ENCODE measurements around the gene FLT3LG. TPM values are rescaled to one million over a fixed set of nuclear protein-coding genes. Genes with fewer than 3 reads are reported as not detected.

Gene FLT3LG
- total RNA-seq, 2 donors from 2014 or later, result 4.7 to 5.6 TPM

DNA sequence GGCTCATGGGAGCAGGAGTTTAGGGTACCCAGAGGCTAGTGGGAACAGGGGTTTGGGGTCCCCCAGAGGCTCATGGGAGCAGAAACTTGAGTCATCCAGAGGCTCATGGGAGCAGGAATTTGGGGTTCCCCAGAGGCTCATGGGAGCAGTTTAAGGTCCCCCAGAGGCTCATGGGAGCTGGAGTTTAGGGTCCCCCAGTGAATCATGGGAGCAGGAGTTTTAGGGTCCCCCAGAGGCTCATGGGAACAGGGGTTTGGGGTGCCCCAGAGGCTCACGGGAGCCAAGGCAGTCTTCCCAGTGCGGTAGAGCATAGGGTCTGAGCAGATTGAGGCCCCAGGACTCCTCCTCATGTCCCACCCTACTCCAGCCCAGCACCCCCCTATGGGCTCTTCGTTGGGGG lies 8.6 kb upstream of the FLT3LG start:
- Histone ChIP-seq H3K27ac (no peak overlapping the region), H3K4me1 (ENCODE audit: control insufficient read depth in 1 of 2, low read depth in 2 of 2) (no peaks in the 10 kb centered on the region), H3K27me3 (replicated peaks; ENCODE audit: insufficient read depth) (no peaks in the 10 kb centered on the region), H3K9me3 (no peaks in the 10 kb centered on the region), H3K36me3 (peaks cover 4% of the 10 kb centered on the region), H3K4me3 (no peak overlapping the region)
- ATAC-seq (ENCODE audit: insufficient number of reproducible peaks, low FRiP score, low read depth) (no peak), DNase-seq (ENCODE audit: low spot score) (no peak)
- no peak for TF ChIP-seq CTCF (IDR thresholded peaks at IDR 0.05)

GRCh38 chr19:49468199-49468598 lies 5.8 kb upstream of the FLT3LG start:
- Histone ChIP-seq H3K4me3 (no peak overlapping the region), H3K27ac (peak overlapping the region in 1 of 2 donors; percentile 11), H3K36me3 (no peaks in the 10 kb centered on the region), H3K4me1 (ENCODE audit: control insufficient read depth in 1 of 2, low read depth in 2 of 2) (no peaks in the 10 kb centered on the region), H3K27me3 (replicated peaks; ENCODE audit: insufficient read depth) (no peaks in the 10 kb centered on the region), H3K9me3 (no peaks in the 10 kb centered on the region)
- ATAC-seq (ENCODE audit: insufficient number of reproducible peaks, low FRiP score, low read depth) (no peak), DNase-seq (ENCODE audit: low spot score) (no peak)
- TF ChIP-seq CTCF (IDR thresholded peaks at IDR 0.05), result no peak

DNA sequence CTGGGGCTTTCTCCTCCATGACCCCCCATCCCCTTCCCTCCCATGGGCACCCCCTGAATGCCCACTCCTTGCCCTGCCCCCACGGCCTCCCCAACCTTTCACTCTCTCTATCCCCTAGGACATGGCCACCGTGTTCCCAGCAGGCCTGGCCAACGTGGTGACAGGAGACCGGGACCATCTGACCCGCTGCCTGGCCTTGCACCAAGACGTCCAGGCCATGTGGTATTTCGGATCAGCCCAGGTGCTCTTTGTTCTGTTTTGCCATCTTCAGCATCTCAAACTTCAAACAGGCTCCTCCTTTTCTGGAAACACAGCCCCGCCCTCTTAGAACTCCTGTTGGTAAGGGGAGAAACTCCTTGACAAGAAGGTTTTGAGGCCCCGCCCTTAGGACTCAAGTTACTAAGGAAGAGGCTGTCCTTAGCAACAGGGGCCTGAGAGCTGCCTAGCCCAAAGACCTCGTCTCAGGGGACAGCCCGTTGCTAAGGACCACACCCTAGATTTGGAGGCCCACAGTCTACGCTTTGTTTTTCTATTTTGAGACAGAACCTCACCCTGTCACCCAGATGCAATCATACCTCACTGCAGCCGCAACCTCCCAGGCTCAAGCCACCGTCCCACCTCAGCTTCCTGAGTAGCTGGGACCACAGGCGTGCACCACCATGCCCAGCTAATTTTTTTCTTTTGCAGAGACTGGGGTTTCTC lies 5.1 kb upstream of the FLT3LG start:
- Histone ChIP-seq H3K4me3 (no peak overlapping the region), H3K27me3 (replicated peaks; ENCODE audit: insufficient read depth) (no peaks in the 10 kb centered on the region), H3K9me3 (no peaks in the 10 kb centered on the region), H3K4me1 (ENCODE audit: control insufficient read depth in 1 of 2, low read depth in 2 of 2) (peaks cover 4 to 7% of the 10 kb centered on the region in 2 donors), H3K27ac (peak overlapping the region in 1 of 2 donors; percentile 11), H3K36me3 (no peaks in the 10 kb centered on the region)
- no peak for TF ChIP-seq CTCF (IDR thresholded peaks at IDR 0.05)
- DNase-seq (ENCODE audit: low spot score) (peak; percentile 31), ATAC-seq (ENCODE audit: insufficient number of reproducible peaks, low FRiP score, low read depth) (peak; percentile 24)

GRCh38 chr19:49469828-49470614 lies 4.0 kb upstream of the FLT3LG start:
- Histone ChIP-seq H3K27ac (no peak overlapping the region), H3K4me1 (ENCODE audit: control insufficient read depth in 1 of 2, low read depth in 2 of 2) (peaks cover 4 to 14% of the 10 kb centered on the region in 2 donors), H3K9me3 (no peaks in the 10 kb centered on the region), H3K4me3 (no peak overlapping the region), H3K36me3 (no peaks in the 10 kb centered on the region), H3K27me3 (replicated peaks; ENCODE audit: insufficient read depth) (no peaks in the 10 kb centered on the region)
- ATAC-seq (ENCODE audit: insufficient number of reproducible peaks, low FRiP score, low read depth) (no peak), DNase-seq (ENCODE audit: low spot score) (no peak)
- no peak for TF ChIP-seq CTCF (IDR thresholded peaks at IDR 0.05)

DNA sequence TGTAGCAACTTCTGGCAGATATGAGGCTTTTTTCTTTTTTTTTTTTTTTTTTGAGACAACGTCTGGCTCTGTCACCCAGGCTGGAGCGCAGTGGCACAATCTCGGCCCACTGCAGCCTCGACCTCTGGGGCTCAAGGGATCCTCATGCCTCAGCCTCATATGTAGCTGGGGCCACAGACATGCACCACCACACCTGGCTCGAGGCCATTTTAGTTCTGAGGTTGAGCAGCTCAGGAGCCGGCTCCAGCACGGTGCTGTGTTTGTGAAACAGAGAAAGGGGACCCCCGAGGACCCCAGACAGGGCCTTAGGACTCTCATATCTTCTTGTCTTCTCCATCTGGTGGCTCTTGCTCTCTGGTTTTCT lies 3.4 kb upstream of the FLT3LG start:
- DNase-seq (ENCODE audit: low spot score), result no peak
- ATAC-seq (ENCODE audit: insufficient number of reproducible peaks, low FRiP score, low read depth), result no peak
- Histone ChIP-seq H3K4me3 (no peak overlapping the region), H3K36me3 (no peaks in the 10 kb centered on the region), H3K9me3 (no peaks in the 10 kb centered on the region), H3K4me1 (ENCODE audit: control insufficient read depth in 1 of 2, low read depth in 2 of 2) (peaks cover 4 to 16% of the 10 kb centered on the region in 2 donors), H3K27me3 (replicated peaks; ENCODE audit: insufficient read depth) (no peaks in the 10 kb centered on the region), H3K27ac (no peak overlapping the region)
- TF ChIP-seq CTCF (IDR thresholded peaks at IDR 0.05), result no peak

All from thoracic aorta (tissue), 2 donors.